Progenitor cell of endocrine pancreas (in vitro differentiated cells): ENCODE results near the gene PEMT. TPM values are rescaled to one million over a fixed set of nuclear protein-coding genes. Genes with fewer than 3 reads are reported as not detected.

Experiments used
- DNase-seq: peaks from one replicate; pipeline ENCODE4 v3.0.0; 2021; ENCODE audit warnings: low spot score; ENCODE audit not compliant: unreplicated experiment
- H3K27ac Mint-ChIP-seq: 2 replicates; pipeline ENCODE4 v1.8.0; 2021; ENCODE audit warnings: mild to moderate bottlenecking, moderate library complexity, mixed read lengths
- H3K27me3 Mint-ChIP-seq: 2 replicates; pipeline ENCODE4 v1.8.0; 2021; ENCODE audit warnings: mixed read lengths
- H3K36me3 Mint-ChIP-seq: 2 replicates; pipeline ENCODE4 v1.8.0; 2022; ENCODE audit warnings: mixed read lengths; ENCODE audit not compliant: insufficient read depth
- H3K4me1 Mint-ChIP-seq: 2 replicates; pipeline ENCODE4 v1.8.0; 2021; ENCODE audit warnings: low read depth, mixed read lengths
- H3K4me3 Mint-ChIP-seq: 2 replicates; pipeline ENCODE4 v1.8.0; 2021; ENCODE audit warnings: low read depth, mild to moderate bottlenecking, moderate library complexity, mixed read lengths
- H3K9me3 Mint-ChIP-seq: 2 replicates; pipeline ENCODE4 v1.8.0; 2021; ENCODE audit warnings: low read depth, mixed read lengths
- total RNA-seq: library from RNA; stranded (reverse); gene quantifications from 2 replicates; pipeline ENCODE4 v1.2.1, GENCODE V29; 2021
- TF ChIP-seq, protein P1 (sequence below): fragments of 200-600 bp; sonication (generic); IDR thresholded peaks from one replicate; pipeline ENCODE4 v1.5.0; 2021; ENCODE audit warnings: antibody characterized with exemption, mild to moderate bottlenecking; ENCODE audit not compliant: unreplicated experiment

The PEMT gene
- total RNA-seq, 1 donor from 2014 or later: 67.0 TPM

DNA sequence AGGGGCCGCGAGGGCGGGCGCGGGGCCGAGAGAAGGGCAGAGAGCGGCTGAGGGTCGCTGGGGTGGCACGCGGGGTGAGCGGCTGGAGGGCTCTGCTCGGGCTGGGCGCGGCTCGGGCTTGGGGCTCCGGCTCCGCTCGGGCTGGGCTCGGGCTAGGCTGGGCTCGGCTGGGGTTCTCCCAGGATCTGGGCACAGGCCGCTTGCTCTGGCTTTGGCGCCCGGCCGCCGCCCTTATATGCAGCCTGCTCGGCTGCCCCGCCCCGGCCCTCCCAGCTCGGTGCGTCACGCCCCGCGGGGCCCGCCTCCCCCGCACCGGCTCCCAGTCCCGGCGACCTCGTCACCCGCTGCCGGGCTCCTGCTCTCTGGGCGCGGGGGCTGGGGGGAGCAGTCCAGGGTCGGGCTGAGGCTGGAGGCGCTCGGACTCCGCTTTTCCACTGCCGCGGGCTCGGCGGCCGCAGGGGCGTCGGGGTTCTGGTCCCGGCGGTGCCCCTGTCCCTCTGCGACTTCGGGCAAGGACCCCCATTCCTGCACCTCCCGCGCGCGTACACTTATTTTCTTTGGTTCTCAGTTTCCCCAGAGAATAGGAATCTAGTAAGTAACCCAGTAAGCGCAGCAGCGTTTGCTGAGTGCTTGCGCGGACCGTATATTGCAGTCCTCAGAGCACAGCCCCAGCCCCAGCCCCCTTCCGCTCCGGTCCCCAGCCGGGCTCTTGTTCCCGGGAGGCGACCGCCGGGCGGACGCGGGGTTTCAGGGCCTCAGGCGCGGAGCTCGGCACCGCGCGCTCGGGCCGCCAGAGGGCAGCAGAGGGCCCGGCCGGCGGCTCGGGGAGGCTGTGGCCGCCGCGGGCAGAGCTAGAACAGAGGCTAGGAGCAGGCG, 95.1 kb downstream of the PEMT start, which contains the start of gene RASD1:
Gene RASD1 (minus strand): TSS at position 207 of the 876 bp plus-strand sequence. CDS start 214 bp downstream, outside the sequence.
- peak; percentile 79 for DNase-seq
- peaks cover 10% of the 10 kb centered on the region for H3K36me3 Mint-ChIP-seq
- peak within 1 kb of the TSS; percentile 39 for H3K27ac Mint-ChIP-seq
- peaks cover 32% of the 10 kb centered on the region for H3K27me3 Mint-ChIP-seq
- TF ChIP-seq, protein P1, sequence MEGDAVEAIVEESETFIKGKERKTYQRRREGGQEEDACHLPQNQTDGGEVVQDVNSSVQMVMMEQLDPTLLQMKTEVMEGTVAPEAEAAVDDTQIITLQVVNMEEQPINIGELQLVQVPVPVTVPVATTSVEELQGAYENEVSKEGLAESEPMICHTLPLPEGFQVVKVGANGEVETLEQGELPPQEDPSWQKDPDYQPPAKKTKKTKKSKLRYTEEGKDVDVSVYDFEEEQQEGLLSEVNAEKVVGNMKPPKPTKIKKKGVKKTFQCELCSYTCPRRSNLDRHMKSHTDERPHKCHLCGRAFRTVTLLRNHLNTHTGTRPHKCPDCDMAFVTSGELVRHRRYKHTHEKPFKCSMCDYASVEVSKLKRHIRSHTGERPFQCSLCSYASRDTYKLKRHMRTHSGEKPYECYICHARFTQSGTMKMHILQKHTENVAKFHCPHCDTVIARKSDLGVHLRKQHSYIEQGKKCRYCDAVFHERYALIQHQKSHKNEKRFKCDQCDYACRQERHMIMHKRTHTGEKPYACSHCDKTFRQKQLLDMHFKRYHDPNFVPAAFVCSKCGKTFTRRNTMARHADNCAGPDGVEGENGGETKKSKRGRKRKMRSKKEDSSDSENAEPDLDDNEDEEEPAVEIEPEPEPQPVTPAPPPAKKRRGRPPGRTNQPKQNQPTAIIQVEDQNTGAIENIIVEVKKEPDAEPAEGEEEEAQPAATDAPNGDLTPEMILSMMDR: peak; percentile 99
- peak within 1 kb of the TSS; percentile 71 for H3K4me3 Mint-ChIP-seq
- peaks cover 5% of the 10 kb centered on the region for H3K4me1 Mint-ChIP-seq
- H3K9me3 Mint-ChIP-seq: no peaks in the 10 kb centered on the region

DNA sequence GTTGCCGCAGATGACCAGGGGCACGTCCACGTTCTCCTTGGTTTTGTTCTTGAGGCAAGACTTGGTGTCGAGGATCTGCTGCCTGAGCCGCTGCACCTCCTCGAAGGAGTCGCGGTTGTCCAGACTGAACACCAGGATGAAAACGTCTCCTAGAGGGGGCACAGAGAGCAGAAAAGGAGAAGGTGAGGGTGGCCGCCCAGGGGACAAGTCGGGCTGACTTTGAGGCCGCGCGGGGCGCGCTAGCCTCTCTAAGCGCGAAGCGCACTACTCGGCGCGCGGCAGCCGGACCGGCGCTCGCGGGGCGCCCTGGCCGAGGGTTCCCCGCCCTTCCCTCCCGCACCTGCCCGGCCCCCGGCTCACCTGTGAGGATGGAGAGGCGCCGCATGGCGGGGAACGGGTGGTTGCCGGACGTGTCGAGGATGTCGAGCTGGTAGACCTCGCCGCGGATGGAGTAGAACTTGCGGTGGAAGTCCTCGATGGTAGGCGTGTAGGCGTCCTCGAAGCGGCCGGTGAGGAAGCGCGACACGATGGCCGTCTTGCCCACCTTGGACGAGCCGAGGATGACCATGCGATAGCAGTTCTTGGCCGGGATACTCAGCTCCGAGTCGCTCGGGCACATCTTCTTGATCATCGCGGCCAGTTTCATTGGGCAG, 95.8 kb downstream of the PEMT start:
- H3K9me3 Mint-ChIP-seq: no peaks in the 10 kb centered on the region
- peaks cover 28% of the 10 kb centered on the region for H3K27me3 Mint-ChIP-seq
- peak overlapping the region; percentile 39 for H3K27ac Mint-ChIP-seq
- no peak for DNase-seq
- TF ChIP-seq, protein P1: no peak
- peaks cover 5% of the 10 kb centered on the region for H3K4me1 Mint-ChIP-seq
- H3K36me3 Mint-ChIP-seq: peaks cover 10% of the 10 kb centered on the region
- peak overlapping the region; percentile 71 for H3K4me3 Mint-ChIP-seq

DNA sequence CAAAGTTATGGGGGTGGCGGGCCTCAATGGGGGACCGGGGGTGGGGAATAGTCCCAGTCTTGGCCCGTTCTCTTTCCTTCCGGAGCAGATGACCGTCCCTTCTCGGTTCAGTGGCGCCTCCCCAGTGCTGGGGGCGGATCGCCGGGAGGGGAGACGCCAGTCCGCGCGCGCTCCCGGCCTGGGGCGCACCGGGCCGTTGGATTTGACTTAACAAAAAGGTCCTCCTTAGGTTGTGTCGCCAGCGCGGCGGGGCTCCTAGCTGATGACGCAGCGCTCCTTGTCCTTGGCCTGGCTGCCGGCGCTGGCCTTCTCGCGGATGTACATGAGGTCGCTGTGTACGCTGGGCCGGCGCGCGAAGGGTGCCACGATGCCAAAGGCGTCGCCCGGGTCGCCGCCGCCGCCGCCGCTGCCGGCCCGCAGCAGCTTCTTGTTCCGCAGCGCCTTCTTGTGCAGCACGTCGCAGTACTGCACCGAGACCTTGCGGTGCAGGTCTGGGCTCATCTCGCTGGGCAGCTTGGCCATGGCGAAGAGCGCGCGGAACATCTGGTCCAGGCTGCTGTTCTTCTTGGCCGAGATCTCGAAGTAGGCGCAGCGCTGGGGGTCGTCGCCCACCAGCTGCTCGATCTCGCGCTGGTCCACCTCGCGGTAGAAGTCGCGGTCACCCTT, 96.5 kb downstream of the PEMT start:
- peak; percentile 39 for DNase-seq
- peak overlapping the region; percentile 39 for H3K27ac Mint-ChIP-seq
- no peaks in the 10 kb centered on the region for H3K9me3 Mint-ChIP-seq
- H3K4me3 Mint-ChIP-seq: peak overlapping the region; percentile 71
- H3K27me3 Mint-ChIP-seq: peaks cover 28% of the 10 kb centered on the region
- H3K4me1 Mint-ChIP-seq: peaks cover 5% of the 10 kb centered on the region
- TF ChIP-seq, protein P1: no peak
- H3K36me3 Mint-ChIP-seq: peaks cover 12% of the 10 kb centered on the region

DNA sequence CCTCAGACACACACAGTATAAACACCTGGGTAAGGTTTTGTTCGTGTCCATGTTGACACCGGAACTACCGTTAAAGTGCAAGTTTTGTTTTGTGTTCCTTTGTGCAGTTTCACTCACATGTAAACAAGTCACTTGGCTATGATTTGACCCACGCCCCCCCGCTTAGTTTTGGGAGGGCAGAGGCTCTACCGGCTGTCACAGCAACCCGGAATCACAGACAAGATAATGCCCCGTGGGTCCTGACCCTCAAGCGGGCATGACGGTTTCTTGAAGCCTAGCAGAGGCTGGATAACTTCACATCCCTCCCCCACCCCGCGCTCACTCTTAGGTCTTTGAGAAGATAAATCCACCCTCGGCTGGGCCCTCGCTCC, 97.0 kb downstream of the PEMT start:
- no peak overlapping the region for H3K27ac Mint-ChIP-seq
- H3K4me3 Mint-ChIP-seq: peak overlapping the region; percentile 71
- H3K9me3 Mint-ChIP-seq: no peaks in the 10 kb centered on the region
- no peak for DNase-seq
- peaks cover 28% of the 10 kb centered on the region for H3K27me3 Mint-ChIP-seq
- H3K36me3 Mint-ChIP-seq: peaks cover 12% of the 10 kb centered on the region
- TF ChIP-seq, protein P1: no peak
- H3K4me1 Mint-ChIP-seq: peaks cover 5% of the 10 kb centered on the region

DNA sequence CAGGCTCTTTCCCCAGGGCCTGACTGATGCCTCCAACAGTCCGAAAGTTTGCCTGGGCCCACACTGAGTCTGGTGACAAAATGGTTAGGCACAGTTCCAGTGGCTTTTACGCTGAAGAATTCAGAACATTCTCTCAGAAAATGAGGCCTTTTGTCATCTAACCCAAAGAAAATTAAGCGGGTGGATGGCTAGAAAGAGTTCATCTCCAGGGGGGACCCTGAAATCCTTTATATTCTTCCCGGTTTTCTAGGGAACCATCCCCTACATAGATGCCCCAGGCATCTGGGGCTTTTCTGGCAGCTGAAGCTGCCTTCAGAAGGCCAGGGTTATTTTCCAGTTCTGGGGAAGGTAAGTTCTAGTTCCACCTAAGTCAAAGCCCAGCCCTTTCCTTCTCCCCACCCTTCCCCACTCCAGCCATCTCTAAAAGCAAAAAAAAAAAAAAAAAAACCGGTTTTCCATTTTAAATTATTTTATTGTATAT, 97.5 kb downstream of the PEMT start:
- peaks cover 26% of the 10 kb centered on the region for H3K27me3 Mint-ChIP-seq
- H3K4me1 Mint-ChIP-seq: peaks cover 5% of the 10 kb centered on the region
- TF ChIP-seq, protein P1: no peak
- DNase-seq: no peak
- no peaks in the 10 kb centered on the region for H3K9me3 Mint-ChIP-seq
- H3K4me3 Mint-ChIP-seq: no peak overlapping the region
- no peak overlapping the region for H3K27ac Mint-ChIP-seq
- H3K36me3 Mint-ChIP-seq: peaks cover 12% of the 10 kb centered on the region
